Testis (tissue), 3 donors: ENCODE measurements around the gene ERCC6L2. TPM values are rescaled to one million over a fixed set of nuclear protein-coding genes. Genes with fewer than 3 reads are reported as not detected.

Source experiments
- DNase-seq: peaks from one replicate; pipeline ENCODE4 v3.0.0-alpha.2; 2019
- H3K27ac ChIP-seq, 2 donors: fragments of 200-600 bp; sonication (generic); one replicate each; pipeline ENCODE4 v1.5.1; 2019
- H3K27me3 ChIP-seq: fragments of 200-600 bp; sonication (generic); one replicate; pipeline ENCODE4 v1.5.1; 2019
- H3K36me3 ChIP-seq: fragments of 200-600 bp; sonication (generic); one replicate; pipeline ENCODE4 v1.5.1; 2017; ENCODE audit warnings: low read depth; ENCODE audit errors: missing control alignments
- H3K4me1 ChIP-seq: fragments of 200-600 bp; sonication (generic); one replicate; pipeline ENCODE4 v1.5.1; 2019
- H3K4me3 ChIP-seq, 2 donors: fragments of 200-600 bp; sonication (generic); one replicate each; pipeline ENCODE4 v1.5.1; 2017 to 2019
- H3K9me3 ChIP-seq: fragments of 200-600 bp; sonication (generic); one replicate; pipeline ENCODE4 v1.5.1; 2017
- POLR2A ChIP-seq: fragments of 450-650 bp; IDR thresholded peaks from one replicate; pipeline ENCODE4 v1.6.1; 2017; ENCODE audit warnings: antibody characterized with exemption, mild to moderate bottlenecking, moderate library complexity
- WGBS, 2 donors: methylation state at CpG; one replicate each; pipeline ENCODE4 v1.1.5; 2018; 5-methylcytosine and 5-hydroxymethylcytosine counted together
- intact Hi-C: fragments of 100-400 bp; cut with DNase I; formaldehyde crosslinking; loops from one replicate; pipeline ENCODE4 v1.15.1; 2023; ENCODE audit warnings: low total_unique reads
- polyA plus RNA-seq: library from polyadenylated mRNA; stranded (reverse); fragments of 350-450 nt; fragmentation: Illumina TruSeq; extraction: RNeasy Lipid Tissue Mini Kit (QIAGEN cat#74804); gene quantifications from one replicate; pipeline ENCODE4 v1.2.3, GENCODE V29; 2014; ENCODE audit warnings: low read depth, low replicate concordance; ENCODE audit not compliant: insufficient read depth
- total RNA-seq, 2 donors: library from RNA; depleted of rRNA; stranded (reverse); fragments of >200 nt; gene quantifications; one replicate each; pipeline ENCODE4 v1.2.3, GENCODE V29; 2016
- TF ChIP-seq, protein P1 (sequence below), 3 experiments: fragments of 450-650 bp in 2 of 3; fragments of 200-600 bp in 1 of 3; sonication (generic) in 1 of 3; IDR thresholded peaks; one replicate each; pipeline ENCODE4 v1.5.1; 2016 to 2019; ENCODE audit warnings: antibody characterized with exemption in 3 of 3, mild to moderate bottlenecking in 2 of 3, moderate library complexity in 1 of 3

ERCC6L2 gene
- total and polyA plus RNA-seq, 3 donors from 2014 or later: 14.8 to 100 (median 83.9) TPM

DNA sequence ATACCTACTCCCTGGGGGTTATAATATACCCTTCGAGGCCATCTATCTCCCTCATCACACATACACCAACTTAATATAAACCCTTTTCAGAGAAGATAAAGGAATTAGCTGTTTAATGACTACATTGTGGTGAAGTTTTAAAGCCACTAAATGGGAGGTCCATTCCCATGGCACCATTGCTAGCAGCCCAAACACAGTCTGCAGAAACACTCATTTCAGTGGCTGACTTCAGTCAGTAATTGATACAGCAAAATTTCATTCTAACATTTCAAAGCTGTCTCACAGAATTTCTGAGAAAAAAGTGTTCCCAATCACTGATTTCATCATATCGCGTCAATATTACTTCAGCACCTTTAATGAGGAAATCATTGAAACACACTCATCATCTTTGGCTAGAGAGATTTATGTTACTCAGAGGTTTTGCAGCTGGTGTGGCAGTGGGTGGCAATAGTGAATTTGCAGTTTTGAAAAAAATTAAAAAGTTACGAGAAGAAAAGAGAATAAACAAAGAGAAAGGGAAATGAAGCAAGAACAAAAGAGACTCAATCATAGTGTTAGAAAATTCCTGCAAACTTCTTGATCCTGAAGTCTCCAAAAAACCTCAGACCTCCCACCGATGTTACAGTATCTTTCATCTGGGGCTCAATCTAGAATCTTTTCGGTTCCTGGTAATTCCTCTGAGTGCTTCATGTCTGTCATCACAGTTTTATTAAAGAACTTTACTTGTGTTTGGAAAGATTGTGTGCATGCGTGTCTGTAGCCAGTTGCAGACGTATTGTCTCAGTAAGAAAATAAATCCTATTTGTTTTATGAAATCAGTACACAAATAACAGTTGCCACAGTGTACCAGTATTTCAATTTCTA is 105.0 kb downstream of the ERCC6L2 start:
- Histone ChIP-seq H3K9me3 (no peaks in the 10 kb centered on the region), H3K27ac (no peak overlapping the region), H3K36me3 (no peaks in the 10 kb centered on the region), H3K4me3 (no peak overlapping the region), H3K4me1 (no peaks in the 10 kb centered on the region), H3K27me3 (no peaks in the 10 kb centered on the region)
- intact Hi-C loops: no loop called here
- 92 to 94% methylated on average over 8 of the region's 8 CpGs for WGBS, 2 donors
- no peak for DNase-seq
- TF ChIP-seq POLR2A: no peak
- TF ChIP-seq, protein P1, sequence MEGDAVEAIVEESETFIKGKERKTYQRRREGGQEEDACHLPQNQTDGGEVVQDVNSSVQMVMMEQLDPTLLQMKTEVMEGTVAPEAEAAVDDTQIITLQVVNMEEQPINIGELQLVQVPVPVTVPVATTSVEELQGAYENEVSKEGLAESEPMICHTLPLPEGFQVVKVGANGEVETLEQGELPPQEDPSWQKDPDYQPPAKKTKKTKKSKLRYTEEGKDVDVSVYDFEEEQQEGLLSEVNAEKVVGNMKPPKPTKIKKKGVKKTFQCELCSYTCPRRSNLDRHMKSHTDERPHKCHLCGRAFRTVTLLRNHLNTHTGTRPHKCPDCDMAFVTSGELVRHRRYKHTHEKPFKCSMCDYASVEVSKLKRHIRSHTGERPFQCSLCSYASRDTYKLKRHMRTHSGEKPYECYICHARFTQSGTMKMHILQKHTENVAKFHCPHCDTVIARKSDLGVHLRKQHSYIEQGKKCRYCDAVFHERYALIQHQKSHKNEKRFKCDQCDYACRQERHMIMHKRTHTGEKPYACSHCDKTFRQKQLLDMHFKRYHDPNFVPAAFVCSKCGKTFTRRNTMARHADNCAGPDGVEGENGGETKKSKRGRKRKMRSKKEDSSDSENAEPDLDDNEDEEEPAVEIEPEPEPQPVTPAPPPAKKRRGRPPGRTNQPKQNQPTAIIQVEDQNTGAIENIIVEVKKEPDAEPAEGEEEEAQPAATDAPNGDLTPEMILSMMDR (IDR thresholded peaks at IDR 0.05): no peak

DNA sequence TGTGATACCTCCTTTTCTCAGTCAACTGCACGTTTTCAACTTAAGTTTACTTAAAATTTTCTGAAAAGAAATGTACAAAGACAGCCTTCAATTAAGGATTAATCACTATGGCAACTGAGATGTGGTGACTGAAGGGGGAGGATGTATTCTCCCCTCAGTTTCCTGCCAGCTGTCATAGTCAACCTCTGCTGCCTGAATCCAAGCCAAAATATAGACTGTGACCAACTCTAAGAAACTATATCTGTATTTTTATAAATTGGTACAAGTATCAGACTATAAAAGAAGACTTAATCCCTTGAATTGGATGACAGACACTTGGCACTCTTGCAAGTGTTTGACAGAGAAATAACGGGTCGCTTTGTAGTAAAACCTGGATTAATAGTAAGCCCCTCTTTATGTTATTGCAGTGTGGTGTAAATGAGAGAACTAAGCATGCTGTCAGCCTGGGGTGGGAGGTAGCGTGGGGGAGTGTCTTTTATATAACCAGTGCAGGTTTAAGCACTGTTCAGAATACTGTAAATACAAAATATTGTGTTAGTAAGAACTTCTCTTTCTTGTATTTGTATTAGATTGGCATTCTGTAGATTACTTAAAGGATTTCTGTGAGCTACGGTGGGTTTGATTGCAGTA is 106.4 kb downstream of the ERCC6L2 start:
- no peak overlapping the region for H3K4me3 ChIP-seq
- no peaks in the 10 kb centered on the region for H3K9me3 ChIP-seq
- no peaks in the 10 kb centered on the region for H3K4me1 ChIP-seq
- intact Hi-C loops: no loop called here
- 54 to 67% methylated on average over 5 of the region's 5 CpGs for WGBS, 2 donors
- TF ChIP-seq POLR2A: no peak
- TF ChIP-seq, protein P1 (IDR thresholded peaks at IDR 0.05): no peak
- H3K36me3 ChIP-seq: no peaks in the 10 kb centered on the region
- H3K27ac ChIP-seq: no peak overlapping the region
- DNase-seq: no peak
- H3K27me3 ChIP-seq: no peaks in the 10 kb centered on the region

DNA sequence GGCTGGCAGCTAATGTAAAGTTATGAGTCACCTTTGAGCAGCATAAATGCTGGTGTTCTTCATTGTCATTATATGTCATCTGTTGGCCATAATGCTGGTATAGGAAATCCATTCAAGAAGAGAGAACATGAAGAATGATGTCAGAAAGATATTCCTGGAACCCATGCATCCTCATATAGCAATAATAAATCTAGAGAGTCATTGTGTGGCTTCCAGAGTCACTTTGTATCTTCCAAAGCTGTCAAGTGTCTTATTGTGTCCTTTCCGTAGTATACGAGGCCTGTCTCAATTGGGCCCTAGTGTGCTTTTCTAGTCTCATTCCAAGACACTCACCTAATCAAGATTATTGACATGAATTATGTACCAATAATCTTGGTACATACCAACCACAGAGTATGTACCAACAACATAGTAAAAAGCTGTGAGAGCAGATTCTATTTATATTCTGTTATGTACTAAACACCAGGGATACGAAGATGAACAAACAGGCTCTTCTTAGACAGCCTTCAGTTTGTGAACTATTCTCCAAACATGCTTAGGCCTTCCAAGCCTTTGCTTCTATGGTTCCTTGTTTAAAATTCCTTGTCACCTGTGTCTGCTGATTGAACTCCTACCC is 110.1 kb downstream of the ERCC6L2 start:
- WGBS, 2 donors: 90 to 93% methylated on average over 3 of the region's 3 CpGs

DNA sequence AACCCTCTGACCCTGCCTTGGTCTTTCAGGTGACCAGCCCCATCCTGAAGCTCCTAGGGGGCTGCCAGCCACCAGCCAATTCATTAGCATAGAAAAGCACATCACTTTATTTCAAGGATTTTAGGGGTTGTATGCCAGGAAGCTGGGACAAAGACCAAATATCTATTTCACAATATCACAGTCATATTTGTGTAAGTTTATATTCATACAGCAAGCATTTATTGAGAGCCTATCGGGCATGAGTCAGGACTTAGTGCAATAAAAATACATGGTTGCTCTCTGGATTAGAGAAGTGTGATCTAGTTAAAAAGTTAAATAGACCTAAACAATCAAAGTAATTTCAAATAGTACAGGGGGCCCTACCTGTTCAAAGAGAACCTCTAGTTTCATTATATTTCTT is 113.8 kb downstream of the ERCC6L2 start:
- Histone ChIP-seq H3K4me1 (peaks cover 4% of the 10 kb centered on the region), H3K27ac (no peak overlapping the region), H3K36me3 (no peaks in the 10 kb centered on the region), H3K27me3 (no peaks in the 10 kb centered on the region), H3K9me3 (no peaks in the 10 kb centered on the region), H3K4me3 (no peak overlapping the region)
- TF ChIP-seq POLR2A: no peak
- TF ChIP-seq, protein P1 (IDR thresholded peaks at IDR 0.05): no peak
- WGBS, 2 donors: 95 to 98% methylated on average over 1 of the region's 1 CpG
- DNase-seq: no peak
- intact Hi-C loops: no loop called here

More for the DNA sequence above, 110.1 kb downstream of the ERCC6L2 start:
- no peak for DNase-seq
- no peaks in the 10 kb centered on the region for H3K36me3 ChIP-seq
- no peaks in the 10 kb centered on the region for H3K4me1 ChIP-seq
- TF ChIP-seq, protein P1 (IDR thresholded peaks at IDR 0.05): no peak
- no peak for TF ChIP-seq POLR2A
- intact Hi-C loops: no loop called here
- H3K4me3 ChIP-seq: no peak overlapping the region
- H3K27me3 ChIP-seq: no peaks in the 10 kb centered on the region
- no peak overlapping the region for H3K27ac ChIP-seq
- H3K9me3 ChIP-seq: no peaks in the 10 kb centered on the region
